ENCODE results near the gene NR1H3.

The NR1H3 gene

GRCh38 chr11:47215366-47215910 lies 42.4 kb upstream of the NR1H3 start:
- Histone ChIP-seq H3K4me1 (ENCODE audit: control insufficient read depth, low read depth, low read length) (peaks cover 4% of the 10 kb centered on the region), H3K56ac (ENCODE audit: low read length) (peak overlapping the region; percentile 95), H3K23ac (ENCODE audit: low read length) (peak overlapping the region; percentile 81), H4K5ac (ENCODE audit: low read length) (peak overlapping the region; percentile 98), H2BK5ac (ENCODE audit: low read length) (peak overlapping the region; percentile 99), H3K9ac (ENCODE audit: low read length) (peak overlapping the region; percentile 95), H4K8ac (ENCODE audit: low read depth, low read length) (no peak overlapping the region), H2BK120ac (ENCODE audit: low read depth, low read length) (peak overlapping the region; percentile 50), H2AK5ac (ENCODE audit: low read length) (peak overlapping the region; percentile 39), H3K27ac (ENCODE audit: low read depth, low read length) (peak overlapping the region; percentile 92), H3K4ac (ENCODE audit: low read depth, low read length) (peak overlapping the region; percentile 95), H3K79me1 (ENCODE audit: low read length) (peaks cover 6% of the 10 kb centered on the region), H3K79me2 (ENCODE audit: control insufficient read depth, insufficient read depth, low read length) (no peaks in the 10 kb centered on the region), H3K4me2 (ENCODE audit: low read length) (peak overlapping the region; percentile 98), H3K4me3 (ENCODE audit: low read length) (peak overlapping the region; percentile 81), H3K18ac (ENCODE audit: low read length) (peak overlapping the region; percentile 86), H3K36me3 (ENCODE audit: control insufficient read depth, insufficient read depth, low read length) (no peaks in the 10 kb centered on the region), H2BK15ac (replicated peaks; ENCODE audit: low read depth) (no peak overlapping the region), H3K27me3 (ENCODE audit: insufficient read depth, low read length, poor library complexity) (no peaks in the 10 kb centered on the region)
- no CpG with 5 or more reads among the region's 15 CpGs for WGBS (ENCODE audit: extremely low coverage, insufficient coverage, low lambda C conversion rate)
- peak; percentile 90 for DNase-seq

- H4K5ac ChIP-seq (ENCODE audit: low read length) = no peak overlapping the region
- H3K56ac ChIP-seq (ENCODE audit: low read length) = peak overlapping the region; percentile 95
These were observed 41.5 kb upstream of the NR1H3 start for GRCh38 chr11:47216121-47216798.

GRCh38 chr11:47220401-47220821 lies 37.4 kb upstream of the NR1H3 start:
- Histone ChIP-seq H3K79me2 (ENCODE audit: control insufficient read depth, insufficient read depth, low read length) (no peaks in the 10 kb centered on the region), H3K56ac (ENCODE audit: low read length) (no peak overlapping the region), H3K18ac (ENCODE audit: low read length) (no peak overlapping the region), H3K23ac (ENCODE audit: low read length) (no peak overlapping the region), H2BK15ac (replicated peaks; ENCODE audit: low read depth) (no peak overlapping the region), H3K79me1 (ENCODE audit: low read length) (peaks cover 6% of the 10 kb centered on the region), H2BK120ac (ENCODE audit: low read depth, low read length) (no peak overlapping the region), H3K4me2 (ENCODE audit: low read length) (no peak overlapping the region), H3K4me1 (ENCODE audit: control insufficient read depth, low read depth, low read length) (peaks cover 4% of the 10 kb centered on the region), H3K4me3 (ENCODE audit: low read length) (no peak overlapping the region), H2BK5ac (ENCODE audit: low read length) (no peak overlapping the region), H3K4ac (ENCODE audit: low read depth, low read length) (no peak overlapping the region), H3K27me3 (ENCODE audit: insufficient read depth, low read length, poor library complexity) (no peaks in the 10 kb centered on the region), H4K8ac (ENCODE audit: low read depth, low read length) (no peak overlapping the region), H4K5ac (ENCODE audit: low read length) (no peak overlapping the region), H2AK5ac (ENCODE audit: low read length) (no peak overlapping the region), H3K27ac (ENCODE audit: low read depth, low read length) (no peak overlapping the region), H3K36me3 (ENCODE audit: control insufficient read depth, insufficient read depth, low read length) (no peaks in the 10 kb centered on the region), H3K9ac (ENCODE audit: low read length) (no peak overlapping the region)
- DNase-seq = no peak
- WGBS (ENCODE audit: extremely low coverage, insufficient coverage, low lambda C conversion rate) = no CpG with 5 or more reads among the region's 1 CpG

More at GRCh38 chr11:47216121-47216798, 41.5 kb upstream of the NR1H3 start:
- no peak overlapping the region for H4K8ac ChIP-seq (ENCODE audit: low read depth, low read length)
- no peak overlapping the region for H2BK15ac ChIP-seq (replicated peaks; ENCODE audit: low read depth)
- H2AK5ac ChIP-seq (ENCODE audit: low read length) = peak overlapping the region; percentile 1
- DNase-seq = peak; percentile 26
- peak overlapping the region; percentile 20 for H3K18ac ChIP-seq (ENCODE audit: low read length)
- no peaks in the 10 kb centered on the region for H3K79me2 ChIP-seq (ENCODE audit: control insufficient read depth, insufficient read depth, low read length)
- no peak overlapping the region for H3K4me3 ChIP-seq (ENCODE audit: low read length)
- H3K27ac ChIP-seq (ENCODE audit: low read depth, low read length) = no peak overlapping the region
- H3K36me3 ChIP-seq (ENCODE audit: control insufficient read depth, insufficient read depth, low read length) = no peaks in the 10 kb centered on the region
- H3K4ac ChIP-seq (ENCODE audit: low read depth, low read length) = no peak overlapping the region
- H3K4me1 ChIP-seq (ENCODE audit: control insufficient read depth, low read depth, low read length) = peaks cover 4% of the 10 kb centered on the region
- H3K4me2 ChIP-seq (ENCODE audit: low read length) = peak overlapping the region; percentile 7
- H2BK5ac ChIP-seq (ENCODE audit: low read length) = no peak overlapping the region
- no peaks in the 10 kb centered on the region for H3K27me3 ChIP-seq (ENCODE audit: insufficient read depth, low read length, poor library complexity)
- H3K79me1 ChIP-seq (ENCODE audit: low read length) = peaks cover 6% of the 10 kb centered on the region
- WGBS (ENCODE audit: extremely low coverage, insufficient coverage, low lambda C conversion rate) = no CpG with 5 or more reads among the region's 12 CpGs
- no peak overlapping the region for H2BK120ac ChIP-seq (ENCODE audit: low read depth, low read length)
- no peak overlapping the region for H3K23ac ChIP-seq (ENCODE audit: low read length)
- peak overlapping the region; percentile 95 for H3K9ac ChIP-seq (ENCODE audit: low read length)

- Histone ChIP-seq H3K23ac (ENCODE audit: low read length) (no peak overlapping the region), H4K8ac (ENCODE audit: low read depth, low read length) (no peak overlapping the region), H3K27ac (ENCODE audit: low read depth, low read length) (no peak overlapping the region), H3K27me3 (ENCODE audit: insufficient read depth, low read length, poor library complexity) (no peaks in the 10 kb centered on the region), H3K4ac (ENCODE audit: low read depth, low read length) (no peak overlapping the region), H2AK5ac (ENCODE audit: low read length) (no peak overlapping the region), H3K4me1 (ENCODE audit: control insufficient read depth, low read depth, low read length) (no peaks in the 10 kb centered on the region), H3K4me2 (ENCODE audit: low read length) (no peak overlapping the region), H3K79me1 (ENCODE audit: low read length) (no peaks in the 10 kb centered on the region), H2BK120ac (ENCODE audit: low read depth, low read length) (no peak overlapping the region), H2BK15ac (replicated peaks; ENCODE audit: low read depth) (no peak overlapping the region), H3K79me2 (ENCODE audit: control insufficient read depth, insufficient read depth, low read length) (no peaks in the 10 kb centered on the region), H3K56ac (ENCODE audit: low read length) (no peak overlapping the region), H3K4me3 (ENCODE audit: low read length) (no peak overlapping the region), H3K9ac (ENCODE audit: low read length) (no peak overlapping the region), H2BK5ac (ENCODE audit: low read length) (no peak overlapping the region), H3K18ac (ENCODE audit: low read length) (no peak overlapping the region), H4K5ac (ENCODE audit: low read length) (no peak overlapping the region), H3K36me3 (ENCODE audit: control insufficient read depth, insufficient read depth, low read length) (no peaks in the 10 kb centered on the region)
- no CpG with 5 or more reads among the region's 2 CpGs for whole genome bisulfite sequencing (ENCODE audit: extremely low coverage, insufficient coverage, low lambda C conversion rate)
- no peak for DNase-seq
These were observed 35.1 kb upstream of the NR1H3 start for GRCh38 chr11:47222696-47223095.

- H3K79me2 ChIP-seq (ENCODE audit: control insufficient read depth, insufficient read depth, low read length) = no peaks in the 10 kb centered on the region
- H3K27ac ChIP-seq (ENCODE audit: low read depth, low read length) = no peak overlapping the region
- no CpG with 5 or more reads among the region's 7 CpGs for WGBS (ENCODE audit: extremely low coverage, insufficient coverage, low lambda C conversion rate)
- no peaks in the 10 kb centered on the region for H3K4me1 ChIP-seq (ENCODE audit: control insufficient read depth, low read depth, low read length)
- no peak overlapping the region for H3K18ac ChIP-seq (ENCODE audit: low read length)
- no peak overlapping the region for H3K56ac ChIP-seq (ENCODE audit: low read length)
- no peak overlapping the region for H2BK5ac ChIP-seq (ENCODE audit: low read length)
- no peak overlapping the region for H3K4ac ChIP-seq (ENCODE audit: low read depth, low read length)
- no peak overlapping the region for H3K9ac ChIP-seq (ENCODE audit: low read length)
- no peak overlapping the region for H3K4me2 ChIP-seq (ENCODE audit: low read length)
- H3K4me3 ChIP-seq (ENCODE audit: low read length) = no peak overlapping the region
- no peak overlapping the region for H4K8ac ChIP-seq (ENCODE audit: low read depth, low read length)
- no peaks in the 10 kb centered on the region for H3K36me3 ChIP-seq (ENCODE audit: control insufficient read depth, insufficient read depth, low read length)
- no peak for DNase-seq
- H3K79me1 ChIP-seq (ENCODE audit: low read length) = no peaks in the 10 kb centered on the region
- no peaks in the 10 kb centered on the region for H3K27me3 ChIP-seq (ENCODE audit: insufficient read depth, low read length, poor library complexity)
- H3K23ac ChIP-seq (ENCODE audit: low read length) = no peak overlapping the region
- H4K5ac ChIP-seq (ENCODE audit: low read length) = no peak overlapping the region
- H2BK15ac ChIP-seq (replicated peaks; ENCODE audit: low read depth) = no peak overlapping the region
- H2AK5ac ChIP-seq (ENCODE audit: low read length) = no peak overlapping the region
- H2BK120ac ChIP-seq (ENCODE audit: low read depth, low read length) = no peak overlapping the region
These were observed 32.0 kb upstream of the NR1H3 start for GRCh38 chr11:47225552-47226400.

Data from mesendoderm (in vitro differentiated cells).